NT2/D1 (cell line): ENCODE data around the gene APCS.

ENCODE experiments used
- SUZ12 ChIP-seq: IDR thresholded peaks from 2 replicates; pipeline ENCODE4 v1.6.1; 2011; ENCODE audit not compliant: insufficient read length, insufficient read depth; ENCODE audit errors: extremely low read depth
- YY1 ChIP-seq: IDR thresholded peaks from 2 replicates; pipeline ENCODE4 v1.6.1; 2011; ENCODE audit not compliant: insufficient read length, insufficient read depth
- ZNF274 ChIP-seq: IDR thresholded peaks from 2 replicates; pipeline ENCODE4 v1.6.1; 2011; ENCODE audit warnings: mild to moderate bottlenecking, low read depth, low read length

DNA sequence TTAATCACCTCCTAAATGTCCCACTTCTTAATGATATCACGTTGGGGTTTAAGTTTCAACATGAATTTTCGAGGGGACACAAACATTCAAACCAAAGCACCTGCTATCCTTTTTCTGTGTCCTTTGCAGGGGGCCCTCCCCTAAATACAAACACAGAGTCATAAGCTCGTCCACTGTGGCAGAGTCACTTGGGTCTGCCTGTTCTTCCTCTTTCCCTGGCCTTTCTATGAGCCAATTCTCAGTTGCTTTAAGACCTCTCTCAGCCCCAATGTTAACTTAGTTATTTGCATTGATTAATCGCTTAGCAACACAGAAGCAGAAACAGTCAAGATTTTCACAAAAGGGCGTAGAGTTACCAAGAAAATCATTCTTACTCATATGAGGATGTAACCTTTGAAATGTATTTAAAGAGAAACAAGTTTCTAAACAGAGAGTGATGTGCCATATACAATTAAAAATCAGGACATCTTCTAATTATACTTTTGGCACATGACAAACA, 14.9 kb downstream of the APCS start:
- TF ChIP-seq YY1 (no peak), ZNF274 (no peak), SUZ12 (no peak)
